A549 treated with Hydrocortisone at 1 μM for 4 hours (cell line): ENCODE results near the gene UGT2B28. TPM values are rescaled to one million over a fixed set of nuclear protein-coding genes. Genes with fewer than 3 reads are reported as not detected.

Experiments used
- total RNA-seq: library from RNA; stranded (reverse); fragments of 200-300 nt; extraction: Qiagen RNA extraction; gene quantifications from 5 replicates; pipeline ENCODE4 v1.2.3, GENCODE V29; 2022

Gene UGT2B28
- not detected in 5 replicates for total RNA-seq

GRCh38 chr4:69280081-69280480 is at the start of gene UGT2B28:
Gene UGT2B28 (plus strand): TSS chr4:69280475. CDS start chr4:69280501, 26 bp downstream.

Other genes with a start within 250 kb of the UGT2B28 start
- gene UGT2B7, start 184.0 kb upstream of the UGT2B28 start, total RNA-seq = 0.16 to 0.49 TPM (median 0.38 TPM) in 5 replicates
- 0.09 to 0.17 TPM (median 0.10 TPM) in 5 replicates for gene UGT2B11, start 65.7 kb upstream of the UGT2B28 start, total RNA-seq
- not detected in 5 replicates for gene UGT2B4, start 215.4 kb downstream of the UGT2B28 start, total RNA-seq